Urothelium cell line (cell line): ENCODE measurements around the gene PCDHB2.
"Not testable (repeated sequence)": the region's sequence is repeated elsewhere in the genome, so short reads cannot be mapped to it uniquely, and the experiment has no call there.

Experiments
- DNase-seq: peaks from one replicate; pipeline ENCODE4 v3.0.0; 2011; ENCODE audit warnings: low spot score, mixed read lengths
- FAIRE-seq: peaks from 2 replicates; lab custom pipeline; 2011; peaks lifted over from hg19 to GRCh38; lab: Jason Lieb, UNC

Gene PCDHB2

DNA sequence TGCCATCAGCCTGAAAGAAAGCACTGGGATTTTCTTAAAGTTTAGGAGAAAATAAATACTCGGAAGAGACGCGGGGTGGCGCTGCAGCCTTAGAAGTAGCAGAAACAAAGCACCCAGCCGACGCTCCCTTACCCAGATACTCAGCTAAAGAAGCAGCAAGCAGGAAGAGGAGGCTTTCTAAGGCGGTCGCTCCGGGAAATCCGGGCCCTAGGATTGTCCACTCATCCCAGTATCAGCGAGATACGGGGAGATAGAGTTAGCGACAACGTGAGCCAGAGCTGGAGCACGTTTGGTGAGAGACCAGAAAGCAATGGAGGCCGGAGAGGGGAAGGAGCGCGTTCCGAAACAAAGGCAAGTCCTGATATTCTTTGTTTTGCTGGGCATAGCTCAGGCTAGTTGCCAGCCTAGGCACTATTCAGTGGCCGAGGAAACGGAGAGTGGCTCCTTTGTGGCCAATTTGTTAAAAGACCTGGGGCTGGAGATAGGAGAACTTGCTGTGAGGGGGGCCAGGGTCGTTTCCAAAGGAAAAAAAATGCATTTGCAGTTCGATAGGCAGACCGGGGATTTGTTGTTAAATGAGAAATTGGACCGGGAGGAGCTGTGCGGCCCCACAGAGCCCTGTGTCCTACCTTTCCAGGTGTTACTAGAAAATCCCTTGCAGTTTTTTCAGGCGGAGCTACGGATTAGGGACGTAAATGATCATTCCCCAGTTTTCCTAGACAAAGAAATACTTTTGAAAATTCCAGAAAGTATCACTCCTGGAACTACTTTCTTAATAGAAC is at the start of gene PCDHB2:
PCDHB2 (plus strand) TSS at position 135 of the 782 bp plus-strand sequence; CDS start at position 311, 176 bp downstream.
- peak; percentile 47 for DNase-seq
- FAIRE-seq: no peak

GRCh38 chr5:141050622-141051520 is 43.5 kb upstream of the PCDHB2 start, which contains the start of gene PCDHB1:
Gene PCDHB1, plus strand, starts transcription at chr5:141051374. Its CDS starts 97 bp downstream, at chr5:141051471.
- FAIRE-seq (no peak), DNase-seq (no peak)

DNA sequence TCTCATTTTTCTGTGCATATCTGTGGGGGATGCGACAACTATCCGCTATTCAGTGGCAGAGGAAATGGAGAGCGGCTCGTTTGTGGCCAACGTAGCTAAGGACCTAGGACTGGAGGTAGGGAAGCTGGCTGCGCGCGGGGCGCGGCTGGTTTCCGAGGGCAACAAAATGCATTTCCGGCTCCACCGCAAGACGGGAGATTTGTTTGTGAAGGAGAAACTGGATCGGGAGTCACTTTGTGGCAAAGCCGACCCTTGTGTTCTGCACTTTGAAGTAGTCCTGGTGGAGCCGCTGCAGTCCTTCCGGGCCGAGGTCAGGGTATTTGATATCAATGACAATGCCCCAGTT is 42.9 kb upstream of the PCDHB2 start:
- no peak for FAIRE-seq
- no peak for DNase-seq

GRCh38 chr5:141077826-141078225 is 16.6 kb upstream of the PCDHB2 start:
- DNase-seq: no peak
- no peak for FAIRE-seq

DNA sequence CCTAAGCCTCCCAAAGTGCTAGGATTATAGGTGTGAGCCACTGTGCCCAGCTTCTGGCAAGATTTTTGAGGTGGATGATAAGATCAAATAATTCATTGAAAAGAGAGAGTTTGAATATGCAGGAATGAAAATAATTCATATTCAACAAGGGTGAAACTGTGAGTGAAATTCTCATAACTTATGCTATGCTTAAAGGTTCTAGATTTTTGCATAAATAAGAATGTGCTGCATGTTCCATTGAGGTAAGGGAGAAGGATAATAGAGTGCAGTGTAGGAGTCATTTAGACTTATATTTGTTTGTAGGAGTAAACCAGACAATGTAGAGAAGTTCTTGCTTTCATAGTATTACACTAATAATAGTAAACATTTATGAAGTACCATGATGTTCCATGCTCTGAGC is 12.2 kb upstream of the PCDHB2 start:
- no peak for DNase-seq
- no peak for FAIRE-seq

DNA sequence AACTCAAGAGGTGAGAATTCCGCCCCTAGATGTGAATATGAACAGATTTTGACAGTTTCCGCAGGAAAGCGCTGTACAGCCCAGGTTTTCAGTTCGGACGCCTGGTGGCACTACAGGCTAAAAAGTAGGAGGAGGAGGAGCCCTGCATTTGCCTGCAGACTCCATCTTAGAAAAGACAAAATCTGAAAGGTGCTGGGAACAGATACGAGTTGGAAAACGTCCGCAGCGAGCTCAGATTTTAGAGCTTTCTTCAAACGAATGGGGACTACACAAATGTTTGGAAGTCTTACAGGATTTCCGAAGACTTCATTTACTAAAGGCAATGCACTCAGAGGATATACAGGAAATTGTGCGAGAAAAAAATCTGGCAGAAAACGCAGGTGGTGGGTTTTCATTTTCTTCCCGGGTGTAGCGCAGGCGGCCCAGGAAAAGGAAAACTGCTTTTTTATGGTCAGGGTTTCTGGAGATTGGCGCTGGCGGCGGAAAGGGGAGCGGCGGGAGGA is 9.9 kb upstream of the PCDHB2 start:
- DNase-seq (peak; percentile 66), FAIRE-seq (no peak)

DNA sequence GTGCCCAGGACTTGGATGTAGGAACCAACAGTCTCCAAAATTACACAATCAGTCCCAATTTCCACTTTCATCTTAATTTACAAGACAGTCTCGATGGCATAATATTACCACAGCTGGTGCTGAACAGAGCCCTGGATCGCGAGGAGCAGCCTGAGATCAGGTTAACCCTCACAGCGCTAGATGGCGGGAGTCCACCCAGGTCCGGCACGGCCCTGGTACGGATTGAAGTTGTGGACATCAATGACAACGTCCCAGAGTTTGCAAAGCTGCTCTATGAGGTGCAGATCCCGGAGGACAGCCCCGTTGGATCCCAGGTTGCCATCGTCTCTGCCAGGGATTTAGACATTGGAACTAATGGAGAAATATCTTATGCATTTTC is 837 bp downstream of the PCDHB2 start:
- DNase-seq: no peak
- no peak for FAIRE-seq

DNA sequence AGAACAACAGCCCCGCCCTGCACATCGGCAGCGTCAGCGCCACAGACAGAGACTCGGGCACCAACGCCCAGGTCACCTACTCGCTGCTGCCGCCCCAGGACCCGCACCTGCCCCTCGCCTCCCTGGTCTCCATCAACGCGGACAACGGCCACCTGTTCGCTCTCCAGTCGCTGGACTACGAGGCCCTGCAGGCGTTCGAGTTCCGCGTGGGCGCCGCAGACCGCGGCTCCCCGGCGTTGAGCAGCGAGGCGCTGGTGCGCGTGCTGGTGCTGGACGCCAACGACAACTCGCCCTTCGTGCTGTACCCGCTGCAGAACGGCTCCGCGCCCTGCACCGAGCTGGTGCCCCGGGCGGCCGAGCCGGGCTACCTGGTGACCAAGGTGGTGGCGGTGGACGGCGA is 1.8 kb downstream of the PCDHB2 start:
- DNase-seq, FAIRE-seq: not testable (repeated sequence)

DNA sequence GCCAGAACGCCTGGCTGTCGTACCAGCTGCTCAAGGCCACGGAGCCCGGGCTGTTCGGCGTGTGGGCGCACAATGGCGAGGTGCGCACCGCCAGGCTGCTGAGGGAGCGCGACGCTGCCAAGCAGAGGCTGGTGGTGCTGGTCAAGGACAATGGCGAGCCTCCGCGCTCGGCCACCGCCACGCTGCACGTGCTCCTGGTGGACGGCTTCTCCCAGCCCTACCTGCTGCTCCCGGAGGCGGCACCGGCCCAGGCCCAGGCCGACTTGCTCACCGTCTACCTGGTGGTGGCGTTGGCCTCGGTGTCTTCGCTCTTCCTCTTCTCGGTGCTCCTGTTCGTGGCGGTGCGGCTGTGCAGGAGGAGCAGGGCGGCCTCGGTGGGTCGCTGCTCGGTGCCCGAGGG is 2.2 kb downstream of the PCDHB2 start:
- FAIRE-seq, DNase-seq: not testable (repeated sequence)

- DNase-seq (peak; percentile 9), FAIRE-seq (no peak)
Observed at GRCh38 chr5:141100243-141100805, 5.9 kb downstream of the PCDHB2 start, which contains the start of gene PCDHB3. Gene PCDHB3, plus strand, starts transcription at chr5:141100473. Its CDS starts 177 bp downstream, at chr5:141100650.

- DNase-seq: no peak
- no peak for FAIRE-seq
Observed at GRCh38 chr5:141101059-141101458, 6.6 kb downstream of the PCDHB2 start.

GRCh38 chr5:141102070-141102469 is 7.7 kb downstream of the PCDHB2 start:
- DNase-seq, FAIRE-seq: not testable (repeated sequence)

- not testable (repeated sequence) for DNase-seq, FAIRE-seq
Observed at GRCh38 chr5:141102471-141102870, 8.1 kb downstream of the PCDHB2 start.

- DNase-seq (no peak), FAIRE-seq (no peak)
Observed at GRCh38 chr5:141105350-141105749, 10.9 kb downstream of the PCDHB2 start.

DNA sequence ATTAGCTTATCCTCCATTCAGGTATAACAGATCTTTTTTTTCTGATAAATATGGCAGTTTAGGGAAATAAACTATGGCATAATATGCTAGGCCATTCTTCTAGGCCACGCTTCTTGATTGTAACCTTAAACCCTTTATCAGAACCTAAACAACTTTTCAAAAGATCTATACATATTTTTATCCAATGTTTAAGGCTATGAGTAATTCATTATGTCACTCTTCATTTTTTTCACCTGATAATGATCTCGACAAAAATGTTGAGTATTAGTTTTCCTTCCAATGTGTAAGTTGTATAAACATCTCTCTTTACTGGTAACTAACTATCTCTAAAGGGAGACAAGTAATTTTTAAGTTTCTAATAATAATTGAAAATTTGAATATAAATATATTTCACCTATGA is 24.8 kb downstream of the PCDHB2 start:
- DNase-seq (no peak), FAIRE-seq (no peak)

GRCh38 chr5:141121563-141121962 is 27.1 kb downstream of the PCDHB2 start, which contains the start of gene PCDHB4:
Gene PCDHB4, plus strand, starts transcription at chr5:141121818. Its CDS starts 181 bp downstream, at chr5:141121999.
- FAIRE-seq: no peak
- DNase-seq: no peak

DNA sequence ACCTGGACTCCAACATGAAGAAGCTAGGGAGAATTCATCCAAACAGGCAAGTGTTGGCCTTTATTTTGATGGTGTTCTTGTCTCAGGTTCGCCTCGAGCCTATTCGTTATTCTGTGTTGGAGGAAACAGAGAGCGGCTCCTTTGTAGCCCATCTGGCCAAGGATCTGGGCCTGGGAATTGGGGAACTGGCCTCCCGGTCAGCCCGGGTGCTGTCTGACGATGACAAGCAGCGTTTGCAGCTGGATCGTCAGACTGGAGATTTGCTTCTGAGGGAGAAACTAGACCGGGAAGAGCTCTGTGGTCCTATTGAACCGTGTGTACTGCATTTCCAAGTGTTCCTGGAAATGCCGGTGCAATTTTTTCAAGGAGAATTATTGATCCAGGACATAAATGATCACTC is 27.6 kb downstream of the PCDHB2 start:
- no peak for FAIRE-seq
- no peak for DNase-seq

GRCh38 chr5:141123396-141124135 is 29.2 kb downstream of the PCDHB2 start:
- not testable (repeated sequence) for DNase-seq, FAIRE-seq

- FAIRE-seq: no peak
Observed at GRCh38 chr5:141127305-141127704, 32.9 kb downstream of the PCDHB2 start.

DNA sequence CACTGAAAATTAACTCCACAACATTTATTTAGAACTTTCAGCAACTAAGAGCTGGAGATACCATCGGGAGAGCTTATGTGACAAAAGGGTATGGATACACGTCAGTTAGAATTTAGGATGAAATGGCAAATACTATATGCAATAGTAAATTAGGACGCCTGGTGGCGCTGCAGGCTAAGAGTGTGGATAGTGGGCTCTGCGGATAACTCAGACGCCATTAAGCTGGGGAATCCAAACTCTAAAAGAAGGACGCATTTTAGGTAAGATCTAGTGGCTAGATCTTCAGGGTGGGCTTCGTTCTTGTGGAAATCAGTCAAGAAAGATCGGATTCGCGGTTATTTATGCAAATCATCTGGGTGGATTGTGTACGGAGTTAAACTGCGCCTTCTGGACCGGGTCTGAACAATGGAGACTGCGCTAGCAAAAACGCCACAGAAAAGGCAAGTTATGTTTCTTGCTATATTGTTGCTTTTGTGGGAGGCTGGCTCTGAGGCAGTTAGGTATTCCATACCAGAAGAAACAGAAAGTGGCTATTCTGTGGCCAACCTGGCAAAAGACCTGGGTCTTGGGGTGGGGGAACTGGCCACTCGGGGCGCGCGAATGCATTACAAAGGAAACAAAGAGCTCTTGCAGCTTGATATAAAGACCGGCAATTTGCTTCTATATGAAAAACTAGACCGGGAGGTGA is 40.8 kb downstream of the PCDHB2 start, which contains the start of gene PCDHB5:
PCDHB5 (plus strand) TSS at position 177 of the 688 bp plus-strand sequence; CDS start at position 406, 229 bp downstream.
- DNase-seq (peak; percentile 65), FAIRE-seq (no peak)

More at GRCh38 chr5:141127305-141127704, 32.9 kb downstream of the PCDHB2 start:
- no peak for DNase-seq
